Mucosa of stomach (tissue), 1 donor: ENCODE results near the gene CFAP61.

Source experiments
- H3K27me3 ChIP-seq: one replicate; pipeline ENCODE4 v1.7.0; 2013; ENCODE audit warnings: mild to moderate bottlenecking, low read length; ENCODE audit not compliant: control insufficient read depth, insufficient read depth
- H3K36me3 ChIP-seq: one replicate; pipeline ENCODE4 v1.7.0; 2013; ENCODE audit warnings: low read length; ENCODE audit not compliant: control insufficient read depth, insufficient read depth
- H3K4me1 ChIP-seq: one replicate; pipeline ENCODE4 v1.7.0; 2013; ENCODE audit warnings: mild to moderate bottlenecking, low read length; ENCODE audit not compliant: control insufficient read depth, insufficient read depth
- H3K4me3 ChIP-seq: one replicate; pipeline ENCODE4 v1.7.0; 2013; ENCODE audit warnings: low read length
- H3K9ac ChIP-seq: one replicate; pipeline ENCODE4 v1.7.0; 2013; ENCODE audit warnings: mild to moderate bottlenecking, low read length, moderate library complexity
- H3K9me3 ChIP-seq: one replicate; pipeline ENCODE4 v1.7.0; 2013; ENCODE audit warnings: mild to moderate bottlenecking, low read length, moderate library complexity; ENCODE audit not compliant: control insufficient read depth
- donor health status: Pancreatic carcinoma.

Gene CFAP61

GRCh38 chr20:20207291-20207690 is 155.0 kb downstream of the CFAP61 start:
- Histone ChIP-seq H3K4me1 (no peaks in the 10 kb centered on the region), H3K27me3 (no peaks in the 10 kb centered on the region), H3K4me3 (no peak overlapping the region), H3K36me3 (no peaks in the 10 kb centered on the region), H3K9me3 (no peaks in the 10 kb centered on the region), H3K9ac (no peak overlapping the region)

- H3K4me1 ChIP-seq, result no peaks in the 10 kb centered on the region
- no peak overlapping the region for H3K4me3 ChIP-seq
- H3K27me3 ChIP-seq, result no peaks in the 10 kb centered on the region
- H3K36me3 ChIP-seq, result no peaks in the 10 kb centered on the region
- H3K9me3 ChIP-seq, result no peaks in the 10 kb centered on the region
- no peak overlapping the region for H3K9ac ChIP-seq
Observed at GRCh38 chr20:20207872-20208271, 155.5 kb downstream of the CFAP61 start.

GRCh38 chr20:20209684-20210083 is 157.4 kb downstream of the CFAP61 start:
- Histone ChIP-seq H3K9me3 (no peaks in the 10 kb centered on the region), H3K9ac (no peak overlapping the region), H3K4me3 (no peak overlapping the region), H3K27me3 (no peaks in the 10 kb centered on the region), H3K4me1 (no peaks in the 10 kb centered on the region), H3K36me3 (no peaks in the 10 kb centered on the region)

GRCh38 chr20:20210327-20210726 is 158.0 kb downstream of the CFAP61 start:
- H3K4me3 ChIP-seq, result no peak overlapping the region
- no peaks in the 10 kb centered on the region for H3K4me1 ChIP-seq
- H3K36me3 ChIP-seq, result no peaks in the 10 kb centered on the region
- H3K9me3 ChIP-seq, result no peaks in the 10 kb centered on the region
- no peak overlapping the region for H3K9ac ChIP-seq
- H3K27me3 ChIP-seq, result no peaks in the 10 kb centered on the region

GRCh38 chr20:20210943-20211273 is 158.6 kb downstream of the CFAP61 start:
- no peaks in the 10 kb centered on the region for H3K9me3 ChIP-seq
- no peaks in the 10 kb centered on the region for H3K36me3 ChIP-seq
- no peak overlapping the region for H3K4me3 ChIP-seq
- H3K9ac ChIP-seq, result no peak overlapping the region
- H3K27me3 ChIP-seq, result no peaks in the 10 kb centered on the region
- no peaks in the 10 kb centered on the region for H3K4me1 ChIP-seq

- Histone ChIP-seq H3K4me1 (no peaks in the 10 kb centered on the region), H3K9me3 (no peaks in the 10 kb centered on the region), H3K27me3 (no peaks in the 10 kb centered on the region), H3K9ac (no peak overlapping the region), H3K4me3 (no peak overlapping the region), H3K36me3 (no peaks in the 10 kb centered on the region)
Observed at GRCh38 chr20:20211274-20211987, 159.1 kb downstream of the CFAP61 start.

- no peak overlapping the region for H3K9ac ChIP-seq
- H3K9me3 ChIP-seq, result no peaks in the 10 kb centered on the region
- no peaks in the 10 kb centered on the region for H3K36me3 ChIP-seq
- H3K4me3 ChIP-seq, result no peak overlapping the region
- no peaks in the 10 kb centered on the region for H3K4me1 ChIP-seq
- H3K27me3 ChIP-seq, result no peaks in the 10 kb centered on the region
Observed at GRCh38 chr20:20211988-20212518, 159.7 kb downstream of the CFAP61 start.

GRCh38 chr20:20212675-20213096 is 160.4 kb downstream of the CFAP61 start:
- no peak overlapping the region for H3K9ac ChIP-seq
- H3K9me3 ChIP-seq, result no peaks in the 10 kb centered on the region
- no peak overlapping the region for H3K4me3 ChIP-seq
- H3K27me3 ChIP-seq, result no peaks in the 10 kb centered on the region
- H3K4me1 ChIP-seq, result no peaks in the 10 kb centered on the region
- H3K36me3 ChIP-seq, result no peaks in the 10 kb centered on the region

GRCh38 chr20:20213526-20214121 is 161.3 kb downstream of the CFAP61 start:
- H3K27me3 ChIP-seq, result no peaks in the 10 kb centered on the region
- no peaks in the 10 kb centered on the region for H3K9me3 ChIP-seq
- no peaks in the 10 kb centered on the region for H3K4me1 ChIP-seq
- no peak overlapping the region for H3K9ac ChIP-seq
- H3K36me3 ChIP-seq, result no peaks in the 10 kb centered on the region
- no peak overlapping the region for H3K4me3 ChIP-seq

- H3K9ac ChIP-seq, result no peak overlapping the region
- H3K36me3 ChIP-seq, result no peaks in the 10 kb centered on the region
- H3K27me3 ChIP-seq, result no peaks in the 10 kb centered on the region
- H3K4me1 ChIP-seq, result no peaks in the 10 kb centered on the region
- H3K9me3 ChIP-seq, result no peaks in the 10 kb centered on the region
- no peak overlapping the region for H3K4me3 ChIP-seq
Observed at GRCh38 chr20:20214757-20215275, 162.5 kb downstream of the CFAP61 start.

- Histone ChIP-seq H3K9me3 (no peaks in the 10 kb centered on the region), H3K4me3 (no peak overlapping the region), H3K9ac (no peak overlapping the region), H3K4me1 (no peaks in the 10 kb centered on the region), H3K27me3 (no peaks in the 10 kb centered on the region), H3K36me3 (no peaks in the 10 kb centered on the region)
Observed at GRCh38 chr20:20215976-20216727, 163.8 kb downstream of the CFAP61 start.

GRCh38 chr20:20216941-20217340 is 164.6 kb downstream of the CFAP61 start:
- Histone ChIP-seq H3K27me3 (no peaks in the 10 kb centered on the region), H3K36me3 (no peaks in the 10 kb centered on the region), H3K9me3 (no peaks in the 10 kb centered on the region), H3K9ac (no peak overlapping the region), H3K4me3 (no peak overlapping the region), H3K4me1 (no peaks in the 10 kb centered on the region)
